ENCODE results near the gene NREP. TPM values are rescaled to one million over a fixed set of nuclear protein-coding genes. Genes with fewer than 3 reads are reported as not detected.

The NREP gene
- total and polyA plus RNA-seq, 7 donors: 4.7 to 15.1 (median 5.5) TPM

- TF ChIP-seq, protein P1, sequence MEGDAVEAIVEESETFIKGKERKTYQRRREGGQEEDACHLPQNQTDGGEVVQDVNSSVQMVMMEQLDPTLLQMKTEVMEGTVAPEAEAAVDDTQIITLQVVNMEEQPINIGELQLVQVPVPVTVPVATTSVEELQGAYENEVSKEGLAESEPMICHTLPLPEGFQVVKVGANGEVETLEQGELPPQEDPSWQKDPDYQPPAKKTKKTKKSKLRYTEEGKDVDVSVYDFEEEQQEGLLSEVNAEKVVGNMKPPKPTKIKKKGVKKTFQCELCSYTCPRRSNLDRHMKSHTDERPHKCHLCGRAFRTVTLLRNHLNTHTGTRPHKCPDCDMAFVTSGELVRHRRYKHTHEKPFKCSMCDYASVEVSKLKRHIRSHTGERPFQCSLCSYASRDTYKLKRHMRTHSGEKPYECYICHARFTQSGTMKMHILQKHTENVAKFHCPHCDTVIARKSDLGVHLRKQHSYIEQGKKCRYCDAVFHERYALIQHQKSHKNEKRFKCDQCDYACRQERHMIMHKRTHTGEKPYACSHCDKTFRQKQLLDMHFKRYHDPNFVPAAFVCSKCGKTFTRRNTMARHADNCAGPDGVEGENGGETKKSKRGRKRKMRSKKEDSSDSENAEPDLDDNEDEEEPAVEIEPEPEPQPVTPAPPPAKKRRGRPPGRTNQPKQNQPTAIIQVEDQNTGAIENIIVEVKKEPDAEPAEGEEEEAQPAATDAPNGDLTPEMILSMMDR (IDR thresholded peaks at IDR 0.05): no peak
- intact Hi-C loops (cut with DNase I): loop anchor here in 1 of 2 donors (2.0 kb wide), 2 partner anchors 77 to 129 kb away; partner anchors contain the start of gene NREP
- WGBS, 3 donors: 88 to 96% (median 88%) methylated on average over 8 of the region's 8 CpGs
- no peak for ATAC-seq
- Histone ChIP-seq H3K9me3 (no peaks in the 10 kb centered on the region), H3K27me3 (ENCODE audit: insufficient read depth in 3 of 3, low read length in 2 of 3) (no peaks in the 10 kb centered on the region), H3K4me3 (no peak overlapping the region), H3K36me3 (ENCODE audit: insufficient read depth in 1 of 2, low read depth in 1 of 2) (no peaks in the 10 kb centered on the region), H3K4me1 (peaks cover 18% of the 10 kb centered on the region), H3K27ac (no peak overlapping the region)
- DNase-seq: no peak
These were observed 77.4 kb downstream of the NREP start for GRCh38 chr5:111679611-111680010.

Other genes with a start within 250 kb of the NREP start
- gene STARD4, start 244.7 kb downstream of the NREP start, total RNA-seq: 1 to 10 TPM in 3 of 4 donors, under 1 TPM in 1; 0.86 to 2.3 (median 1.8) TPM
- gene STARD4, start 244.7 kb downstream of the NREP start, polyA plus RNA-seq: 1 to 10 TPM in 2 of 3 donors, under 1 TPM in 1; 0.88 to 1.3 (median 1.2) TPM